Cerebellar nuclear complex (tissue), 1 donor: Measurements from ENCODE around the gene FUT9.
A peak's percentile ranks its signal among the peaks of the same experiment; 100 is the strongest.

ENCODE experiments used
- DNase-seq, 2 experiments: peaks; one replicate each; lab custom pipeline; 2025; lab: John Stamatoyannopoulos, UW

Gene FUT9

DNA sequence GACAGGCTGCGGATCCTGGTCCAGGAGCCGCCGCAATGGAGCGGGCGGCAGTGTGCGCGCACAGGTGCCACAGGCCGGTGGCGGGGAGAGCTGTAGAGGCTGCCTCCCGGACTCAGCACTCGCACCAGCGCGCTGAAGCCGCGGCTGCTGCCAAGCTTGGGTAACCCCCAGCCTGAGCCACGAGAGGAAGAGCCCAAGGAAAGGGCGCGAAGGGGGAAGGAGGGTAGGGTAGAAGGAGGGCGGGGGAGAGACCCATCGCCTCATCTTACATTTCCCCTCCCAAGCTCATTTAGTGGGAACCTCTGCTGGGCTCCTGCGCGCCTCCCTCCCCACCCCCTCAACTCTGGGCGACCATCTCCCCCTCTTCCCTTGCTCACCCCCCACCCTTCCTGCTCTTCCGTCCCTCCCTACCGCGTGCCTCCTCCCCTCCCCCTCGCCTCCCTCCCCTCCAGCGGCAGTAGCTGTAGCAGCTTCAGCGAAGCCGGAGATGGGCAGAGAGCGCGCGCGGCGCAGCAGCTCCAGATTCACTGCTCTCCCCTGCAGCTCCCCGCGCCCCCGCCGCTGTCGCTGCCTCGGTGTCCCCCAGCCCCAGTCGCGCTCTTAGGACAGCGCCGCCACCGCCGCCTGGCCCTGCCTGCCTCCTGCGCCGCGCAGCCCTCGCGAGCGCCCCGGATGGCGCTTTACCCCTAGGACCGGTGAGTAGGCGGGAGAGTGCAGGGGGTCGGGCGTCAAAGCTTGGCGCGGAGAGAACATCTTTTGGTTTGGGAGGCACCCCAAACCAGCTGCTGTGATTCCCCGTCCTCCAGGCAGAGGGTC is at the start of gene FUT9:
Gene FUT9 (plus strand): TSS at position 457 of the 816 bp plus-strand sequence. CDS start 187,182 bp downstream, outside the sequence.
- peak in 1 of 2 experiments; percentile 74 for DNase-seq

DNA sequence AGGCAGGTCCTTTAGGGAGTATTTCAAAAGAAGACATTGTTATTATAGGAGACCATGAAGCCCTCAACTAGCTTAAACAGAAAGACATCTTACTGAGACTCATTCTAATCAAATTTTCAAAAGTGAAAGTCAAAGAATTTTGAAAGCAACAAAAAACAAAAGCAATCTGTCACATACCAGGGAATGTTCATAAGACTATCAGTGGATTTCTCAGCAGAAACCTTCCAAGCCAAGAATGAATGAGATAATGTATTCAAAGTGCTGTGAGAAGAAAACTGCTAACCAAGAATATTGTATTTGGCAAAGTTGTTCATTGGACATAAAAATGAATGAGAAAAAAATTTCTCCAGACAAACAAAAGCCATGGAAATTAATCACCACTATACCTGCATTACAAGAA is 48.2 kb upstream of the FUT9 start:
- no peak for DNase-seq

DNA sequence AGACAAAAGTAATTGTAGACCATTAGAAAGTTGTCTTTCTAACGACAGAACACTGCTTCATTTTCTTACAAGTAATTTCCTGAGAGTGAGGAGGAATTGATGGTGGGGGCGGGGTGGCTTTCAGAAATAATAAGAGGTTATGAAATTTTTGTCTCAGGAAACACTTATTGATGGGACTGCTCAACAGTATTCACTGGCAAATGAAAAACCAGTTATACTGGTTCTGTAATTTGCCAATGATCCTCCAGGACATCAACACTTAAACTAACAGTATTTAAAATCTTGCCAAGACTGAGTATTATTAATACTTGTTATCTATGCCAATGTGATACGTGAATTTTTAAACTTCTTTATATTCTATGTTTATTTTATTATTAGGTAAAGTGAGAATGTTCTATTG is 41.8 kb upstream of the FUT9 start:
- DNase-seq = no peak

DNA sequence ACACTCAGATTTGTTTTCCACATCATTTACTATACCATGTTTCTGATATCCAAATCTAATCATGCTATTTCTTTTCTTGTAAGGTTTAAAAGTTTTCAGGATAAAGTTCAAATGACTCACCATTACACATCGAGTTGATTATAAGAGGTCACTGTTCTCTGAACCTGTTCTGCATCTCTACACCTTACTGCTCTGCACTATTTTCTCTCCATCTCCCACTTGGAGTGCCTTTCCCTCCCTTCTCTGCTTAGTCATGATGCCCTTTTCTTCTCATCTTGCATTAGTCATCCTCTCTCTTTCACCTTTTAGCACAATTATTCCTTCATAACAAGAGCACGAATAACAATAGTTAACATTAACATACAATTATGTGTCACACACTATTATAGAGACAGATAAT is 37.5 kb upstream of the FUT9 start:
- DNase-seq = no peak

DNA sequence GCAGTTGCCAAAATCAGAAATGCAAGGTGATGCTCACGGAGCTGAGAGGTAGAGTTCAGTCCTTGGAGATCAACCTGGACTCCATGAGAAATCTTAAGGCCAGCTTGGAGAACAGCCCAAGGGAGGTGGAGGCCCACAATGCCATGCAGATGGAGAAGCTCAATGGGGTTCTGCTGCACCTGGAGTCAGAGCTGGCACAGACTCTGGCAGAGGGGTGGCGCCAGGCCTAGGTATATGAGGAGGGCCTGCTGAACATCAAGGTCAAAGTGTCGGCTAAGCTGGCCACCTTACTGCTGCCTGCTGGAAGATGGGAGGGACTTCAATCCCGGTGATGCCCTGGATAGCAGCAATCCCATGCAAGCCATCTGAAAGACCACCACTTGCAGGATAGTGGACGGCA is 23.9 kb upstream of the FUT9 start:
- no peak for DNase-seq

DNA sequence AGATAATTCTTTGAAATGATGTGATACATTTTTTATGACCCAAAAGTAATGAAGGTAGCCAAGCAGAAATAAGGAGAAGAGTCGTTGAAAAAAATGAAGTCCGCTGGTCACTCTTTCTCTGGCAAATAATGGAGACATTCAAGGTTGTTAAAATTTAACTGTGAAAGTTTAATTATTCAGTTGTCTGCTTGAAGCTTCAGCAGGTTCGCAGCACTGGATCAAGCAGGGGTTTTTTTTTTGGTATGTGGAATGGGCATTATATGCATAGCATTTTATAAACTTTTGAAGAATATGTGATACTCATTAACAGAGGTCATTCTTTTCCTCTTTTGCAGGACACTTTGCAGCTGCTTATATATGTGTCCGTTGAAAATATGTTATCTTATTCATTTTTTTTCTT is 21.6 kb upstream of the FUT9 start:
- DNase-seq = no peak

DNA sequence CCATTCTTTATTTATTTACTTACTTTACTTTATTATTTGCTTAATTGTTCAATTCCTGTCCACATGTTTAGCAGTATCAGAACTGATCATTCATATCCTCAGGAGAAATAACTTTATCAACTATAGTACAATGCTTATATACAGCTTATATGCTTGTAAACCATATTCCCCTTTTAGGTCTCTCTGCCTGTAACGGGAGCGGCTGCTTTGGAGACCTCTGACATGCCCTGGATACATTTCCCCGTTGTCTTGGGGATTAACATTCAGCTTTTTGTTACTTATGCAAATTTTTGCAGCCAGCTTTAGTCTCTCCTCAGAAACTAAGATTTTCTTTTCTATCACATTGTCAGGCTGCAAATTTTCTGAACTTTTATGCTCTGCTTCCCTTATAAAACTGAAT is 17.6 kb upstream of the FUT9 start:
- no peak for DNase-seq

DNA sequence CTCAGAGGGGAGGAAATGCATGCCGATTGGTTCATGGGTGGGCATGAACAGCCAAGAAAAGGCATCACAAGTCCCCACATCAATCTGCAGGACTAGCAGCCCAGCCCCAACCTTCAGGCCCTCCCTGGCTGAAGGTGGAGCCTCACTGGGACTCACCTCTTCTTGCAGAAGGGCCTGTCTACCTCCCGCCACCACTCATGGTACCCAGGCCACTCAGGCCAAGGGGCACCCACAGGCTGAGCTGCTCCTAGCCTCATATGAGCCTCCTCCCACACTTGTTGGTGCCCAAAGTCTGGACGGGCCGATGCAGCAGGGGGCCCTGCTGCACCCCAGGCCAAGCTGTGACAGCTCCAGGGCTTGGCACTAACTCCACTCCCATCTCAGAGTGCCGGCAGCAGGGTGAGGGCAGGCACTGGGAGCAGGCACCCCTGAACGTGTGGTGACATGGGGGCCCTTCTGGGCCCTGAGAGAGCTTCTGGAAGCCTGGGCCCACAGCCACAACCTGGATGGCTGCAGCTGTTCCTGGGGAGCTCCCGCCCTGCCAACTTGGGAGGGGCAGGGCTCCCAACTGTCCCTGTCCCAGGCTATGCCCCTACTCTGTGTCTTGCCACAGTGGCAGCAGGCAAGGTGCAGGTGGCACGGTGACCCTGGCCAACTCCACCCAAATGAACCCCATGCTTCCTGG is 13.7 kb upstream of the FUT9 start:
- DNase-seq = no peak

DNA sequence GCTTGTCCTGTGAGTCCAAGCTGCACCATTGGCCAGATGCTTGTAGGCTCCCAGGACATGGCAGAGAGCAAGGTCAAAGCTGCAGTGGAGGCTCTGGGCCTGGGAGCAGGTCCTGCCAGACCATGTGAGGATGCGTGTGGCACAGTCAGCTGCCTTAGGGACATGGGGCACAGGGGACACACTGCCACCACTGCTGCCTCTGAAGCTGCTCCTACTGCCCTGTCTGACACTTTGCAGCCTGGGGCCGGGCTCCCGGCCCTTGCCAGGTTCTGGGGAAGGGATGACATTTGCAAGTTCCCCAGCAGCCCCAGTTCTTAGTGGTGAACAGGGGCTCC is 13.2 kb upstream of the FUT9 start:
- no peak for DNase-seq

DNA sequence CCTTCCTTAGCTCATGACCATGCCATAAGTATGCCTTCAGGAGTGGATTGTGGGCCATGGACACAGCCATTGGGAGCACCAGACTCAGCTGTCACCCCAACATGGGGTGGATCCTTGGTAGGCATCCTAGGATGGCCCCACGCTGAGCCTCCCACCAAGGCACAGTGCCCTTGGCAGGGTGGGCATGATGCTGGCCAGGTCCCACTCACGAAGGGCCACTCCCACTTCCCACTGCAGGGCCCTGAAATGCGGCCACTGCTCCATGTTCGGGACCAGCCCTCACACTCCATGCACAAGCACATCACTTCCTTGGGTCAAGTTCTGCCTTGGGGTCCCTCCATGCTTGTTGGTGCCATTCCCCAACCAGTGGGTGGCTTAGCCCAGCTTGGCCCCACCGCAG is 12.9 kb upstream of the FUT9 start:
- DNase-seq = no peak

DNA sequence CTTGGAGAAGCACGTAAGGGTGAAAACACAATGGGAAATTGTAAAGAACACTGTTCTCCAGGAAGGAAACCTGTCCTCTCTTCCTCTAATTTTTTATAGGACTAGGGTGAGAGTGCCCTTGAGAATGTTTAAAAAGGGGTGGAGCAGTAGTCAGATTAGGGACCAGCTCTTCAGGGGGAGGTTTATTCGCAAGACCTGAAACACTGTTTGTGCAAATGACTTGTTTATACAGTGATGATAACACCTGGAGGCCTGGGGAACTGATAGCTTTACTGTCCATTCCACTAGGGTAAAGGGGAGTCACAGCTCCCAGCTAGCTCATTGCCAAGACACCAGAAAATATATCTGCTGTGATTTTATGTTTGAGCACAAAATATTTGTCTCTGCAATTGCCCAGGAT is 8.1 kb upstream of the FUT9 start:
- DNase-seq = no peak

DNA sequence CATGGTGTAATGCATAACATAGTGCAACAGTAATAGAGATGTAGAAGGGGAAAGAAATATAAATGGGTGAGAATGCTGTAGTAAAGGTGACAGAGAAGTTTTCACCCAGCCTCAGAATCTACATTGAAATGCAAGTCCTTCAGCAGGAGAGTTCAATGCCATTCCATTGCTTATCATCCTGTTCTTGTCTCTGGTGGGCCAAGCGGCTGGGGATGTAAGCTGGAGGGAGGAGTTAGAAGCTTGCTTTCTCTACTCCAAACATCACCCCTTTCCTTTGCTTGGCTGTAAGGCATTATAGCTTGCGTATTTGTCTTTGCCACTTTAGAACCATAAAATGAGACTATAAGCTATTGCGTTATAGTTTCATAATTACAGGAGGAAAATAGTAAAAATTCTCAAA is 2.2 kb upstream of the FUT9 start:
- DNase-seq = no peak

DNA sequence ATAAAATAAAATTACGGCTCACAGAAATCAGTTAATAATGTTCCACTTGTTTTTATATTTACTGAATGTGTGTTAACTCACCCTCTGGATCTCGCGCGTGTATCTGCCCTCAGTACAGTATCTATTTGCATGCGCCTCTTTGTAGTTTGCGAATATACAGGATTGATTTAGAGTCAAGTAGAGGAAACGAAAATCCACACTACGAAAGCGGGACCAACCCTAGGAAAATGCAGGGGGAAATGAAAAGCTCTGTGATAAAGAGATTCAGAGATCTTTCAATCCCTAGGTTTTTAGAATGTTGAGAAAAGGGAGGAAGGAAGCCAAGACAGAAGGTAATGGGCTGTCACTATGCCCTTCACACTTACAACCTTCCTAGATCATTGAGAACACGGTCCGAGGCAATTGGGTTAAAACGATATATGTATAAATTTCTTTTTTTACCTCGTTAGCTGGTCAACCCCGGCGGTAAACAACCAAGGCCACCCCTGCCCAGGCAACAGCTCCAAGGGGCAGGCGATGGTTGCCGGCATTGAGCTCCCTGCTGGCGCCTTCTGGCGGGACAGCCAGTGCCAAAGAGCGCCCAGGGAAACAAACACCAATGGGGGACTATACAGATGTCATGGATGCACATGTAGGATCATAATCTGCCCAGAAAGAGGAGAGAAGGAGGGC is 792 bp upstream of the FUT9 start:
- peak in 1 of 2 experiments; percentile 52 for DNase-seq

DNA sequence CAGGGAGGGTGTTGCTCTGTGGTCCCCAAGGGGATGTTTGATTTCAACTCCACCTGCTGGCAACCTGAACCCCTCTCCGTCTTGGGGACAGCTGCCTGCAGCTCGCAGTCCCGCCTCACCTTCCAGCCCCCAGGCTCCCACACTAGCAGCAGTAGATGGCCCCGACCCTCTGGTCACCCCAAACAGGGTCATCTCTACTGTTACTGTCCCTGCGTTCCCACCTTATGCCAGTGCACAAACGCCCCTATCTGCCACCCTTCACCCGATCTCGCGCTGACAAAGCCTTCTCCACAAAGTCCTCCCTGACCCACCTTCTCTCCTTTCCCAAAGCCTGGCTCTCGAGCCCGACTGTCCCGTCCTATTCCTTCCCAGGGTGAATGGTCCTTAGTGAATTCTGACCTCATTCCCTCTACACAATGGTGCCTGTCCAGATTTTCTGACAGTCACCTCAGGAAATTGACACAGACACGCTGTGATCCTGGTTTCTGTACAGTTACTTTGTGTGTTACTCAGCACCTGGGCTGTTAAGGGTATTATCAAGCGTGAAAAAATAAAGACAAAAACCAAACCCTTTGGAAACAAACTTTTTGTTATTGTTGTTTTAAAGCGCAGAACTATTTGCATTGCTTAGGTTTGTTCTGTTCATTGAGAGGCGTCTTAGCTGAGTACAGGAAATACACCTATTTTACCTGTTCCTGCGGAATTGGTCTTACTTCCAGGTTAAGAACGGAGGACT is 728 bp downstream of the FUT9 start:
- DNase-seq = peak in 1 of 2 experiments; percentile 36

DNA sequence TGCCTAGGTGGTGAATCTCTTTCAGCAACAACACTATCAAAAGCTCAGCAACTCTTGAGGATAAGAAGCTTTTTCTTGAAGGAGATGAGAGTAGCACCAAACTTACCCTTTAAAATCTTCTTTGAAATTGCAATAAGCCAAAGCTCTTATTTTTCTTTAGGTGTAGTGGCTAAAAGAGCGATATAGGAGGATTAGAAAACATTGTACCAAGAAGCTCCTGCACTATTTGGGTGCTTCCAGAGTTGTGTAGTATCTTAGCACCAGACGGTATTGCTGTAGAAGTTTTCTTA is 1.2 kb downstream of the FUT9 start:
- no peak for DNase-seq

DNA sequence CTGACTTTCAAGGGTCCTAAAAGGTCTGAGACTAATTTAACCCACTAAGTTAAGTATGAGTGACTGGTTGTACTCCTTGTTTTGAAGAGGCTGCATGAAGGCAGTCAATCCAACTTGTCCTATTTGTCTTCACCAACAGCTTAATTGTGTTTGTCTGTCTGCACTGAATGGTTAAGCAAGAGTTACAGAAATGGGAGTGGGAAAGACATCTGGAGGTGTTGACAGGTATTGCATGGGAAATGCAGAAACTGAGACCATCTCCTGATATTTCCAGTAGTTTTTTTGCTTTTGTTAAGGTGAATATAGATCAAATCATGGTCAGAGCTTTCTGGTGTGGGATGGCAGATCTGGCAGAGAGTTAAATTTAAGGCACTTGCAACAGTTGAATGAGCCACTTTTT is 6.5 kb downstream of the FUT9 start:
- no peak for DNase-seq

DNA sequence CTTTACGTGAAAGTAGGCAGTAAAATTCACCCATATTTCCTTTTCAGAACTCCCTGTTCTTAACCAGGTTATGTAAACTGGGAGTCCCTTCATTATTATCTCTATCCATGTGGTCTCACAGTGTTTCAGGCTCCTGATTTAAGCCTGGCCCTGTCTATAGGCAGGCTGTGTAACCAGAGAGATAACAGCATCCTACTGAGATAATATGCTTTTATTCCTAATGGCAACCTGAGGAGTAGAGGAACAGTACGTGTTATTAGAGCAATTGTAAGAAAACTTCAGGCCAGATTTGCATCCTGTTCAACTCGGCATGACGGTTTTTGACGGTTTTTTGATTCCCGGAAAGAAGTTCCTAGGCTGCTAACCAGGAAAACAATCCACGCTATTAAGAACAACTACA is 16.9 kb downstream of the FUT9 start:
- no peak for DNase-seq

DNA sequence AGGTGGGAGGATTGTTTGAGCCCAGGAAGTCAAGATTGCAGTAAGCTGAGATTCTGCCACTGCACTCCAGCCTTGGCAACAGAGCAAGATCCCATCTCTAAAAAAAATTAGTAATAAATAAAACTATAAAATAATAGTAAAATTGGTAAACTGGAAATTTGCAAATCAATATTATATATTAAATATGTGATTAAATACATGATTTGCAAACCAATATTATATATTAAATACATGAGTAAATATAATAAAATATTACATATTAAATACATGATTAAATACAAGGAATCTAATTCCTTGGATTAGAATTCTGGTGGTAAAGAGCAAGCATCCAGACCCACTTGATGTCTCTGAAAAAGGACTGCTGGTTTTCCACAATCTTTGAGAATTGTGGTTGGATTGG is 35.8 kb downstream of the FUT9 start:
- DNase-seq = no peak

DNA sequence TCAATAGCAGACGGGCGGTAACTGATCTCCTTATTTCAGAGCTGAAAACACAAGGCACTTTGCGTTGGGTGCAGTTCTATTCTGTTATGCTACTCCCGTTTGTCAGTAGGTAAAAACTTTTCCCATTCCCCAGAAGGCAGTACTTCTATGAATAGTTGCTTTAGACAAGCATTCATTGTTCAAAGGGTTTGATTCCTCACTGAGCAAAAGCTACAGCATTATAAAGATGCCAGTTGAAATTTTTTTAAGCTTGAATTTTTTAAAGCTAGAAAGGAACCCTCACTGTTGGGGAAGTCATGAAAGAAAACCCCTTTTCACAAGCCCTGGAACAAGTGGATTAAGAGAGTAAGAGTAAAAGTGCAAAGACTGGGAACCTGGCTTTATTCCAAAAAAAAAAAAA is 42.3 kb downstream of the FUT9 start:
- DNase-seq = no peak

DNA sequence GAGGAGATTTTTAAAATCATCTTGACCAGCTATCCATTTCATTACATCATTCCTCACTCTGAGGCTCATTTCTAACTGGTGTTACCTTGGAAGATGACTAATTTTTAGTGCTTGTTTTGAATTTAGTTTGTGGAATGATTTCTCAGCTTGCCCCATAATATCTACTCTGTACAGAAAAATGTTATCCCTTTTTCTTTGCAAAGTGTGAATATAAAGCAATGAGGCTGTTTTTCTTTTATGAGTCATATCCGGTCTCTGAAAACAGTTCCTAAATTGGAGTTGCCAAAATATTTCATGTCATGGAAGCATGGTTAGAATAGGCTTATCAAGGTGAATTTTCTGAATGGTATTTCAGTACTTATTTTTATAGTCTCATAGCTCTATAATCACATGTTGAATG is 43.8 kb downstream of the FUT9 start:
- no peak for DNase-seq

DNA sequence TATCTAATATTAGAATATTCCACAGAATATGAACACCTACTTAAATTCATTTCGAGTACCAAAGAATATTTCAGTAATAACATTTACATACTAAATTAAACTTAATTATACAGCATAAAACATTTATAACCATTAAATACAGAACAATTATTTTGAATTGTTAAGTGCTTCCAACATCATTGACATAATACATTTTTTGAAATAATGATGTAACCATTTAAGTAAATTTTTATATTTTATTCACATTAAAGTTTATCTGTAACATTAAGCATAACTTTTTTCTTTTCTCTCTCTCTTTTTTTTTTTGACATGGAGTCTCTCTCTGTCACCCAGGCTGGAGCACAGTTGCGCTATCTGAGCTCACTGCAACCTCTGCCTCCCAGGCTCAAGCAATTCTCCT is 44.5 kb downstream of the FUT9 start:
- no peak for DNase-seq

DNA sequence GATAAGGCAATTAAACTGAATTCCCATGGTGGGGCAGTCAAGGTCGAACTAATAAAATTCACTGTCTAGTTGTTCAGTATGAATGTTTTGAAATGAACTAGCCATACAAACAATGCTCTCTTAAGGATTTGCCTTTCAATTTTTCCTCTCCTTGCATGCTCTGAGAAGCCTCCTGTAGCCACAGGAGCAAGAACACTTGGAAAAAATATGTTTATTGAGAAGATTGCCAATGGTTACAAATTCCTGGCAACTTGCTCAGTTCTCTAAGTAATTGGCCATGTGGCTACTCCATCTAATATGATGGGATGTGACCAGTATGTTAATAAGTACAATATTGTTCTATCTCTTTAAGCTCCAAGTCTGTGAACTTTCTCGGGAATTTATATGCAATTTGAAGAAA is 49.4 kb downstream of the FUT9 start:
- DNase-seq = no peak

DNA sequence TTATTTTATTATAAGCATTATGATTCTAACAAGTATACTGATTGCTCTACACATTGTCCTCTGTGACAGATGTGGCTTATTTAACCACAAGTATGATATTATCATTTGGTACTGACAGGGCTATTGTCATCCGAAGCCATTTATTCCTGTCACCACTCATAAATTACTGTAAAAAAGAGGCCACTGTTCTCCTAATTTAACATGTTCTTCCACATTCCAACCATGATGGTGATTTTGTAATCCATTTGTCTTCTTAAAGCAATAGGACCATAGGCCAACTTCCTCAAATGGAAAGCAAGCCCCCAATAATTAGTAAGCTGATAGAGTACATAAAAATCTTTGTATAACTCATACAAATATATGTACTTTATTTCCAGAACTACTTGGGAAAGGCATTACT is 50.6 kb downstream of the FUT9 start:
- DNase-seq = no peak
